Common myeloid progenitor, CD34-positive (primary cell): ENCODE data around the gene SOX5.

Source experiments
- CTCF ChIA-PET: fragments of 350-600 bp; sonication (Branson Sonifier 250); formaldehyde crosslinking; loops from one replicate; lab custom pipeline; 2021; ENCODE audit warnings: antibody characterized with exemption; lab: Charles Lee
- POLR2A ChIA-PET: fragments of 350-600 bp; sonication (Branson Sonifier 250); formaldehyde crosslinking; loops from one replicate; lab custom pipeline; 2021; ENCODE audit warnings: antibody characterized with exemption; lab: Charles Lee
- DNase-seq, 3 donors: peaks; one replicate each; pipeline versions ENCODE4 v3.0.0 to v3.0.0-alpha.2; 2013
- H3K27ac ChIP-seq, 2 experiments: 1 replicate in 1 of 2; 2 replicates in 1 of 2; pipeline ENCODE4 v1.7.0; 2013; ENCODE audit warnings: inconsistent platforms in 2 of 2, low read length in 2 of 2, mild to moderate bottlenecking in 2 of 2, low read depth in 1 of 2, moderate library complexity in 1 of 2; ENCODE audit not compliant: severe bottlenecking in 2 of 2, insufficient read depth in 1 of 2, poor library complexity in 1 of 2
- H3K27me3 ChIP-seq, 5 experiments: replicated peaks in 2 of 5; 1 replicate in 3 of 5; 2 replicates in 2 of 5; pipeline versions ENCODE4 v1.6.1 to v1.7.0; 2013; ENCODE audit warnings: low read length in 4 of 5, mild to moderate bottlenecking in 2 of 5, moderate library complexity in 2 of 5, inconsistent platforms in 1 of 5; ENCODE audit not compliant: insufficient read depth in 5 of 5, control insufficient read depth in 4 of 5
- H3K36me3 ChIP-seq, 4 experiments: 1 replicate in 2 of 4; 2 replicates in 2 of 4; pipeline versions ENCODE4 v1.6.1 to v1.7.0; 2013; ENCODE audit warnings: low read length in 3 of 4, control low read depth in 1 of 4, mild to moderate bottlenecking in 1 of 4; ENCODE audit not compliant: control insufficient read depth in 4 of 4, insufficient read depth in 4 of 4
- H3K4me1 ChIP-seq, 4 experiments: 1 replicate in 3 of 4; 2 replicates in 1 of 4; pipeline versions ENCODE4 v1.6.1 to v1.7.1; 2013; ENCODE audit warnings: low read length in 3 of 4, mild to moderate bottlenecking in 3 of 4, control low read depth in 1 of 4, inconsistent platforms in 1 of 4, moderate library complexity in 1 of 4; ENCODE audit not compliant: control insufficient read depth in 4 of 4, insufficient read depth in 4 of 4; ENCODE audit errors: control extremely low read depth in 1 of 4
- H3K4me3 ChIP-seq, 7 experiments: 1 replicate in 4 of 7; 2 replicates in 3 of 7; pipeline versions ENCODE4 v1.5.1 to v1.7.0; 2013; ENCODE audit warnings: mild to moderate bottlenecking in 7 of 7, low read length in 6 of 7, moderate library complexity in 6 of 7, inconsistent platforms in 2 of 7, low read depth in 2 of 7, control low read depth in 1 of 7; ENCODE audit not compliant: insufficient read depth in 4 of 7, control insufficient read depth in 1 of 7; ENCODE audit errors: extremely low read depth in 1 of 7
- H3K9me3 ChIP-seq, 5 experiments: 1 replicate in 4 of 5; 2 replicates in 1 of 5; pipeline versions ENCODE4 v1.6.1 to v1.7.1; 2013; ENCODE audit warnings: low read length in 4 of 5, mild to moderate bottlenecking in 2 of 5, inconsistent platforms in 1 of 5, low read depth in 1 of 5, moderate library complexity in 1 of 5; ENCODE audit not compliant: control insufficient read depth in 4 of 5, insufficient read depth in 2 of 5; ENCODE audit errors: control extremely low read depth in 1 of 5
- WGBS: methylation state at CpG from one replicate; pipeline ENCODE4 v1.1.5; 2013; ENCODE audit not compliant: insufficient coverage; 5-methylcytosine and 5-hydroxymethylcytosine counted together

SOX5 gene

DNA sequence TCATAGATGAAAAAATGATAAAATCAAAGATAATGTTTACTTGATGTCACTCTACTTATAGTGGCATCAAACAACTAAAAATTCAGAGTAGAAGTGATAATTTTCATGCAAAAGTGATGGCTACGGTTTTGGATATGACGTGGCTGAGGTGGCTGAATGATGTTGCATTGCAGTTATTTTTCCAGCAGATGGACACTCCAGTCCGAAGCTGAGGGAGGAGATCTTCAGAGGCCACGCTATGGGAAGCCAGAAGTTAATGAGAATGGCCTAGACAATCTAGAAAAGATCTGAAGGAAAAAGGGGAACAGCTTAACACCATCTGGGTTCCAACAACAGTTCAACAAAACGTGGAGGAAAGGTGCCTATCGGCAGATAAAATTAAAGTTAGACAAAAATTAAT, 279.8 kb downstream of the SOX5 start:
- WGBS: 96% methylated on average over 2 of the region's 6 CpGs
- CTCF ChIA-PET: no interaction called here
- no peaks in the 10 kb centered on the region for H3K27me3 ChIP-seq

DNA sequence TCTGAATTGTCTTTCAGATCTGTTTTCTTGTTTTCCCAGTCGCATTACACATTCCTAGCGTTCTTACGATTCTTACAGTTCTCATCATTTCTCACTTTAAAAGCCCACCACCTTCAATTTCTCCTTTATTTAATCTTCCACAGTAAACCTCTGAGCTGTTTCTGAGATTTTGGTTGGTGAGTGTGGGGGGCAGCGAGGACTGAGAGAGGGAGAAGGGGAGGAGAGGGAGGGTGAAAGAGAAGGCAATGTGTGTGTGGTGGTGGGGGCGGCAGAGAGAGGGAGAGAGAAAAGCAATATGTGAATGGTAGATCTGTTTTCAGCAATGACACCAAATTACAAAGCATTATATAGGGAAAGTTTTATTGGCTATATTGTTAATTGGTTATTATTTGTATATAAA, 282.6 kb downstream of the SOX5 start:
- CTCF ChIA-PET: no interaction called here
- Histone ChIP-seq H3K36me3 (no peaks in the 10 kb centered on the region), H3K4me1 (no peaks in the 10 kb centered on the region), H3K9me3 (peaks cover 0 to 1% (median 0%) of the 10 kb centered on the region in 5 experiments), H3K27me3 (no peaks in the 10 kb centered on the region), H3K27ac (no peak overlapping the region), H3K4me3 (no peak overlapping the region)
- no peak for DNase-seq
- POLR2A ChIA-PET: no interaction called here
- 100% methylated on average over 2 of the region's 5 CpGs for WGBS

More for the DNA sequence above, 279.8 kb downstream of the SOX5 start:
- POLR2A ChIA-PET: no interaction called here
- Histone ChIP-seq H3K4me3 (no peak overlapping the region), H3K4me1 (no peaks in the 10 kb centered on the region), H3K27ac (no peak overlapping the region), H3K36me3 (no peaks in the 10 kb centered on the region), H3K9me3 (peaks cover 0 to 1% (median 0%) of the 10 kb centered on the region in 5 experiments)
- DNase-seq: no peak

DNA sequence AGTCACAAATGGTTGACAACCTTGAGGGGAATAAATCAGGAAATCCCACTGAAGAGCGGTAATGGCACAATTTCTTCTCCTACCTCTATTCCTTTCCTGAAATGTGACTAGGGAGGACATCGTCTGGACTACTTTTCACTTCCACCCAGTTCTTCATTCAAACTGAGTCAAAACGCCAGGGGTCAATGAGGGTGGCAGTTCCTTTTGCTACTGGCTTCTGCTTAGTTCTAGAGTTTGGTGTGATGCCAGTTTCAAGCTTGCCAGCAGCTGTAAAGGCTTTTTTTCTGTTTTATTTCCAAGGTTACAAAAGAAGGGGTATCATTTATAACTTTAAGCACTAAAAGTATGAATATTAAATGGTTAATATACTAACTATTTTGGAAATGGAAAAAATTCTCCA, 286.5 kb downstream of the SOX5 start:
- Histone ChIP-seq H3K36me3 (no peaks in the 10 kb centered on the region), H3K27me3 (no peaks in the 10 kb centered on the region), H3K4me3 (no peak overlapping the region), H3K4me1 (no peaks in the 10 kb centered on the region), H3K27ac (no peak overlapping the region), H3K9me3 (peaks cover 0 to 1% (median 0%) of the 10 kb centered on the region in 5 experiments)
- CTCF ChIA-PET: no interaction called here
- WGBS: 100% methylated on average over 2 of the region's 3 CpGs
- POLR2A ChIA-PET: no interaction called here
- no peak for DNase-seq

DNA sequence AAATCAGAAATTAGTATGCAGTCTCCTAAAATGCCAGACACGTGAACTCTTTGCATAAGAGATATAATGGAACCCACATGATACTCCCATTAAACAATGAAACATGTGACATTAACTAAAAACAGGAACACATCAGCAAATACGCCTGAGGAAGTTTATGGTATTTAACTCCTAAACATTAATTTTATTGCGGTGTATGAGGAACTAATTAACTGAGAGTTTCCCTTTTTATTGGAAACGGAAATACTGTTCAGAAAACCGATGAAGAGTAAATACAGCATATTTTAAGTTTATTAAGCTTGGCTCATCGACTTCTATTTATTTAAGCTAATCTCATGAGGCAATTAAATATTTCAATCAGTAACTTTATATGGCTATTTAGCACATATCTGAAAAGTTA, 290.3 kb downstream of the SOX5 start:
- Histone ChIP-seq H3K27me3 (no peaks in the 10 kb centered on the region), H3K4me3 (no peak overlapping the region), H3K4me1 (no peaks in the 10 kb centered on the region), H3K27ac (no peak overlapping the region), H3K36me3 (no peaks in the 10 kb centered on the region), H3K9me3 (no peaks in the 10 kb centered on the region)
- CTCF ChIA-PET: no interaction called here
- POLR2A ChIA-PET: no interaction called here
- whole genome bisulfite sequencing: 100% methylated on average over 1 of the region's 6 CpGs
- DNase-seq: no peak

GRCh38 chr12:23657598-23657997, 291.9 kb downstream of the SOX5 start:
- Histone ChIP-seq H3K27ac (no peak overlapping the region), H3K4me3 (no peak overlapping the region), H3K27me3 (no peaks in the 10 kb centered on the region), H3K9me3 (no peaks in the 10 kb centered on the region), H3K4me1 (no peaks in the 10 kb centered on the region), H3K36me3 (no peaks in the 10 kb centered on the region)
- ChIA-PET POLR2A (no interaction called here), CTCF (no interaction called here)
- no peak for DNase-seq
- WGBS: no CpG with 5 or more reads among the region's 1 CpG

- Histone ChIP-seq H3K27me3 (no peaks in the 10 kb centered on the region), H3K4me3 (no peak overlapping the region), H3K36me3 (no peaks in the 10 kb centered on the region), H3K9me3 (no peaks in the 10 kb centered on the region), H3K4me1 (no peaks in the 10 kb centered on the region), H3K27ac (no peak overlapping the region)
- WGBS: no CpG with 5 or more reads among the region's 1 CpG
- CTCF ChIA-PET: no interaction called here
- POLR2A ChIA-PET: no interaction called here
- DNase-seq: no peak
Measured at GRCh38 chr12:23655884-23656283, 293.6 kb downstream of the SOX5 start.

DNA sequence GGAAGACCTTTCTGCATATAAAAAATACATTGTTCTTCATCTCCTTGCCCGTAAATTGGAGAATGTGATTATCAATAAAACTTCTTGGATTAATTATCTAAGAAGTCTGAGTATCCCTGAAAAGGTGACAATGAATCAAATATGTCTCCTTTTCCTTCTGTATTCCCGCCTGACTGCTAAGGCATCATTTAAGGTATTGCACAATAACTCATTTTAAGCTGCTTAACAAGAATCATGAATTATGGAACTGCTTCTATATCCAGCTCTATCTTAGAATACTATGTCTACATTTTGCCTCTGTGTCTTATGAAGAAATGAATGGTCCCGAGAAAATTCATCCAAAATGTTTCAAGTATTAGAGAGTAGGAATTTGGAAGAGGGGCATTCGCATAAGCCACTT, 294.4 kb downstream of the SOX5 start:
- no peak overlapping the region for H3K27ac ChIP-seq
- no peaks in the 10 kb centered on the region for H3K27me3 ChIP-seq
- no peak for DNase-seq
- no peaks in the 10 kb centered on the region for H3K4me1 ChIP-seq
- ChIA-PET POLR2A (no interaction called here), CTCF (no interaction called here)
- no peak overlapping the region for H3K4me3 ChIP-seq
- H3K9me3 ChIP-seq: no peaks in the 10 kb centered on the region
- H3K36me3 ChIP-seq: no peaks in the 10 kb centered on the region
- no CpG with 5 or more reads among the region's 4 CpGs for WGBS
